GM12878 (cell line): Measurements from ENCODE around the gene THAP3.

Experiments
- EP300 ChIP-seq, 2 experiments: fragments of 150-350 bp in 1 of 2; IDR thresholded peaks; 2 replicates each; pipeline ENCODE4 v1.6.1; 2011 to 2012; ENCODE audit warnings: low read depth in 2 of 2, low read length in 2 of 2, borderline replicate concordance in 1 of 2, improper control_type of control experiment in 1 of 2, inconsistent platforms in 1 of 2; ENCODE audit not compliant: control insufficient read depth in 1 of 2
- POLR2A ChIP-seq: IDR thresholded peaks from 2 replicates; pipeline ENCODE4 v1.6.1; 2011; ENCODE audit warnings: low read depth, mild to moderate bottlenecking, low read length
- POU2F2 ChIP-seq: IDR thresholded peaks from 3 replicates; pipeline ENCODE4 v1.6.1; 2011; ENCODE audit warnings: low read depth, mild to moderate bottlenecking, low read length, borderline replicate concordance
- SIN3A ChIP-seq: IDR thresholded peaks from 2 replicates; pipeline ENCODE4 v1.6.1; 2012; ENCODE audit warnings: low read depth, low read length, improper control_type of control experiment
- TF ChIP-seq, protein P1 (sequence below): IDR thresholded peaks from 2 replicates; pipeline ENCODE4 v1.6.1; 2011; ENCODE audit warnings: mild to moderate bottlenecking, low read depth, low read length, moderate library complexity; ENCODE audit not compliant: insufficient replicate concordance
- TF ChIP-seq, protein P2 (sequence below), 3 experiments: IDR thresholded peaks in 2 of 3; conservative IDR thresholded peaks in 1 of 3; 2 replicates each; pipeline ENCODE4 v1.5.1; 2011; ENCODE audit warnings: low read depth in 3 of 3, low read length in 3 of 3, mild to moderate bottlenecking in 3 of 3, control low read depth in 2 of 3, moderate library complexity in 2 of 3, inconsistent platforms in 1 of 3, mixed read lengths in 1 of 3; ENCODE audit not compliant: control insufficient read depth in 2 of 3, insufficient read depth in 1 of 3; ENCODE audit errors: extremely low read depth in 1 of 3

DNA sequence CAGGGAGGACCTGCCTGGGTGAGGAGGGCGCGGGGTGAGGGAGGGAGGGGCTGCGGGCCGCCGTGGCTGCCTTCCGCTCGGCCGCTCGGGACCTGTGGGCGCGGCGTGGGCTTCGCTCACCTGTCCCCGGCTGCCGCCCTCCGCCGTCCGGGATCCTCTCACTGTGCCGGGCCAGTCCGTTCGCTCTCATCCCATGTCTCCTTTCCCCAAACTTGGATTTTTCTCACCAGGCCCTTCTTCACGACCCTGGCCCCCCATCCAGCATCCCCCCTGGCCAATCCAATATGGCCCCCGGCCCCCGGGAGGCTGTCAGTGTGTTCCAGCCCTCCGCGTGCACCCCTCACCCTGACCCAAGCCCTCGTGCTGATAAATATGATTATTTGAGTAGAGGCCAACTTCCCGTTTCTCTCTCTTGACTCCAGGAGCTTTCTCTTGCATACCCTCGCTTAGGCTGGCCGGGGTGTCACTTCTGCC, 44.5 kb upstream of the THAP3 start:
- TF ChIP-seq, protein P1, sequence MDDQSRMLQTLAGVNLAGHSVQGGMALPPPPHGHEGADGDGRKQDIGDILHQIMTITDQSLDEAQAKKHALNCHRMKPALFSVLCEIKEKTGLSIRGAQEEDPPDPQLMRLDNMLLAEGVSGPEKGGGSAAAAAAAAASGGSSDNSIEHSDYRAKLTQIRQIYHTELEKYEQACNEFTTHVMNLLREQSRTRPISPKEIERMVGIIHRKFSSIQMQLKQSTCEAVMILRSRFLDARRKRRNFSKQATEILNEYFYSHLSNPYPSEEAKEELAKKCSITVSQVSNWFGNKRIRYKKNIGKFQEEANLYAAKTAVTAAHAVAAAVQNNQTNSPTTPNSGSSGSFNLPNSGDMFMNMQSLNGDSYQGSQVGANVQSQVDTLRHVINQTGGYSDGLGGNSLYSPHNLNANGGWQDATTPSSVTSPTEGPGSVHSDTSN: no peak
- TF ChIP-seq EP300 (IDR thresholded peaks at IDR 0.05; ENCODE audit: borderline replicate concordance in 1 of 2, control insufficient read depth in 1 of 2, low read depth in 2 of 2, low read length in 2 of 2) (no peak), POU2F2 (no peak), POLR2A (no peak; the same call in 1 of the 2 replicates), SIN3A (no peak)
- TF ChIP-seq, protein P2, sequence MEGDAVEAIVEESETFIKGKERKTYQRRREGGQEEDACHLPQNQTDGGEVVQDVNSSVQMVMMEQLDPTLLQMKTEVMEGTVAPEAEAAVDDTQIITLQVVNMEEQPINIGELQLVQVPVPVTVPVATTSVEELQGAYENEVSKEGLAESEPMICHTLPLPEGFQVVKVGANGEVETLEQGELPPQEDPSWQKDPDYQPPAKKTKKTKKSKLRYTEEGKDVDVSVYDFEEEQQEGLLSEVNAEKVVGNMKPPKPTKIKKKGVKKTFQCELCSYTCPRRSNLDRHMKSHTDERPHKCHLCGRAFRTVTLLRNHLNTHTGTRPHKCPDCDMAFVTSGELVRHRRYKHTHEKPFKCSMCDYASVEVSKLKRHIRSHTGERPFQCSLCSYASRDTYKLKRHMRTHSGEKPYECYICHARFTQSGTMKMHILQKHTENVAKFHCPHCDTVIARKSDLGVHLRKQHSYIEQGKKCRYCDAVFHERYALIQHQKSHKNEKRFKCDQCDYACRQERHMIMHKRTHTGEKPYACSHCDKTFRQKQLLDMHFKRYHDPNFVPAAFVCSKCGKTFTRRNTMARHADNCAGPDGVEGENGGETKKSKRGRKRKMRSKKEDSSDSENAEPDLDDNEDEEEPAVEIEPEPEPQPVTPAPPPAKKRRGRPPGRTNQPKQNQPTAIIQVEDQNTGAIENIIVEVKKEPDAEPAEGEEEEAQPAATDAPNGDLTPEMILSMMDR (IDR thresholded peaks at IDR 0.05 in 2 of 3, conservative IDR thresholded peaks at IDR 0.05 in 1 of 3; ENCODE audit: control insufficient read depth in 2 of 3, extremely low read depth in 1 of 3, insufficient read depth in 1 of 3, low read depth in 3 of 3, low read length in 3 of 3): no peak
